HepG2 (cell line): Measurements from ENCODE around the gene CPT1B. TPM values are rescaled to one million over a fixed set of nuclear protein-coding genes. Genes with fewer than 3 reads are reported as not detected.
"Not testable (repeated sequence)": the region's sequence is repeated elsewhere in the genome, so short reads cannot be mapped to it uniquely, and the experiment has no call there.

Experiments used
- ATAC-seq: fragments of 200-7000 bp; cut with Tn5 transposase; 3 replicates; pipeline ENCODE4 v1.9.1; 2020; ENCODE audit warnings: mild to moderate bottlenecking, moderate library complexity
- BruUV-seq: library from RNA; stranded (reverse); fragments of 400-500 nt; replicated peaks from 2 replicates; lab custom pipeline; 2021; lab: Mats Ljungman, UMichigan
- CTCF ChIA-PET: fragments of 300-600 bp; formaldehyde crosslinking; extraction: SDS; loops from one replicate; lab custom pipeline; 2021; ENCODE audit warnings: low total read pairs, inconsistent platforms, low intra/inter-chr PET ratio; lab: Yijun Ruan, JAX
- POLR2A ChIA-PET: fragments of 350-600 bp; sonication (Branson Sonifier 250); formaldehyde crosslinking; loops from one replicate; lab custom pipeline; 2020; ENCODE audit warnings: antibody characterized with exemption, inconsistent platforms; lab: Yijun Ruan, JAX
- DNase-seq: peaks from one replicate; pipeline ENCODE4 v3.0.0-alpha.2; 2015; ENCODE audit warnings: low spot score
- FAIRE-seq: peaks from 3 replicates; lab custom pipeline; 2011; peaks lifted over from hg19 to GRCh38; lab: Jason Lieb, UNC
- H2AFZ ChIP-seq: one replicate; pipeline ENCODE4 v1.6.1; 2011; ENCODE audit warnings: low read length, inconsistent platforms
- H3K27ac ChIP-seq: fragments of 300-600 bp; 3 replicates; pipeline ENCODE4 v1.8.0; 2011; ENCODE audit warnings: mixed run types, mild to moderate bottlenecking, mixed read lengths, low read length, inconsistent platforms; ENCODE audit not compliant: insufficient read depth; ENCODE audit errors: extremely low read length
- H3K27me3 ChIP-seq, 2 experiments: fragments of 200-600 bp in 1 of 2; 2 replicates in 1 of 2; 3 replicates in 1 of 2; pipeline versions ENCODE4 v1.6.0 to v1.8.0; 2011; ENCODE audit warnings: low read length in 2 of 2, mild to moderate bottlenecking in 2 of 2, moderate library complexity in 2 of 2, inconsistent platforms in 1 of 2; ENCODE audit not compliant: insufficient read depth in 2 of 2, control insufficient read depth in 1 of 2
- H3K36me3 ChIP-seq, 2 experiments: fragments of 200-600 bp in 1 of 2; replicated peaks in 1 of 2; 2 replicates in 1 of 2; 3 replicates in 1 of 2; pipeline versions ENCODE4 v1.5.1 to v1.8.0; 2011; ENCODE audit warnings: low read length in 2 of 2, inconsistent platforms in 1 of 2; ENCODE audit not compliant: insufficient read depth in 2 of 2, control insufficient read depth in 1 of 2
- H3K4me1 ChIP-seq: 2 replicates; pipeline ENCODE4 v1.5.1; 2012; ENCODE audit warnings: low read length, inconsistent platforms; ENCODE audit not compliant: insufficient read depth
- H3K4me2 ChIP-seq: 2 replicates; pipeline ENCODE4 v1.6.0; 2011; ENCODE audit warnings: low read depth, low read length, inconsistent platforms
- H3K4me3 ChIP-seq, 3 experiments: fragments of 200-600 bp in 1 of 3; sonication (generic), shearing (Covaris generic) in 1 of 3; replicated peaks in 1 of 3; 2 replicates each; pipeline ENCODE4 v1.5.1; 2011 to 2016; ENCODE audit warnings: low read length in 3 of 3, inconsistent platforms in 2 of 3, low read depth in 2 of 3, mild to moderate bottlenecking in 2 of 3, control low read depth in 1 of 3, mixed read lengths in 1 of 3; ENCODE audit not compliant: insufficient read depth in 1 of 3
- H3K79me2 ChIP-seq: one replicate; pipeline ENCODE4 v1.6.1; 2011; ENCODE audit warnings: low read length, inconsistent platforms; ENCODE audit not compliant: insufficient read depth
- H3K9ac ChIP-seq: 2 replicates; pipeline ENCODE4 v1.6.0; 2011; ENCODE audit warnings: mild to moderate bottlenecking, low read depth, low read length, inconsistent platforms; ENCODE audit not compliant: insufficient read depth
- H3K9me3 ChIP-seq: 2 replicates; pipeline ENCODE4 v1.5.1; 2012; ENCODE audit warnings: mild to moderate bottlenecking, low read length
- H4K20me1 ChIP-seq: 2 replicates; pipeline ENCODE4 v1.6.0; 2011; ENCODE audit warnings: inconsistent platforms, mild to moderate bottlenecking, low read length, moderate library complexity; ENCODE audit not compliant: insufficient read depth
- BRF2 ChIP-seq: sonication (generic); formaldehyde crosslinking; IDR thresholded peaks from 2 replicates; pipeline ENCODE4 v1.8.1; 2022; ENCODE audit warnings: mild to moderate bottlenecking, missing genetic modification reagents
- GATAD2A ChIP-seq: IDR thresholded peaks from 2 replicates; pipeline ENCODE4 v1.6.1; 2016
- HOXA9 ChIP-seq: sonication (generic); formaldehyde crosslinking; IDR thresholded peaks from 2 replicates; pipeline ENCODE4 v1.8.1; 2022; ENCODE audit warnings: missing genetic modification reagents, mild to moderate bottlenecking, moderate library complexity, borderline replicate concordance
- HOXD1 ChIP-seq: sonication (generic); formaldehyde crosslinking; IDR thresholded peaks from 2 replicates; pipeline ENCODE4 v1.5.0; 2020; ENCODE audit warnings: missing genetic modification reagents
- SAFB2 ChIP-seq: sonication (generic); formaldehyde crosslinking; IDR thresholded peaks from 2 replicates; pipeline ENCODE4 v1.5.1; 2020; ENCODE audit warnings: missing genetic modification reagents, low read depth, mild to moderate bottlenecking, borderline replicate concordance
- SUZ12 ChIP-seq: fragments of 150-350 bp; IDR thresholded peaks from 2 replicates; pipeline ENCODE4 v1.6.1; 2014; ENCODE audit warnings: low read depth, low read length
- ZBTB21 ChIP-seq: sonication (generic); formaldehyde crosslinking; IDR thresholded peaks from 2 replicates; pipeline ENCODE4 v1.4.0; 2020; ENCODE audit warnings: missing genetic modification reagents
- ZNF207 ChIP-seq: fragments of 450-650 bp; IDR thresholded peaks from 2 replicates; pipeline ENCODE4 v1.6.1; 2016; ENCODE audit warnings: antibody characterized with exemption, borderline replicate concordance
- ZNF564 ChIP-seq: sonication (generic); formaldehyde crosslinking; IDR thresholded peaks from 2 replicates; pipeline ENCODE4 v1.8.1; 2023; ENCODE audit warnings: mild to moderate bottlenecking, missing genetic modification reagents
- WGBS: methylation state at CpG from one replicate; pipeline ENCODE4 v1.1.6; 2017; ENCODE audit warnings: low lambda C conversion rate; 5-methylcytosine and 5-hydroxymethylcytosine counted together
- in situ Hi-C: cut with HindIII; loops from 2 replicates; pipeline ENCODE4 v1.10.0; 2017; ENCODE audit warnings: low pct_unique_long_range_greater_than_20kb; ENCODE audit not compliant: extremely low pct_ligation_motif_present
- intact Hi-C: fragments of 100-400 bp; cut with micrococcal nuclease; formaldehyde crosslinking; loops from one replicate; pipeline ENCODE4 v1.10.0; 2022; ENCODE audit not compliant: unreplicated experiment
- polyA plus RNA-seq, 8 experiments: library from polyadenylated mRNA; depleted of rRNA in 3 of 8; stranded (reverse) in 7 of 8; unstranded in 1 of 8; fragments of >200 nt; fragmentation: Illumina TruSeq in 4 of 8; extraction: Trizol in 4 of 8; gene quantifications; 2 replicates each; pipeline versions ENCODE4 v1.2.1 to v1.2.3, GENCODE V29; 2011 to 2016; ENCODE audit warnings: low read depth in 4 of 8, missing spikeins in 1 of 8, mixed read lengths in 1 of 8; ENCODE audit not compliant: insufficient read depth in 1 of 8
- total RNA-seq, 5 experiments: library from RNA; depleted of rRNA; stranded (reverse); fragments of >200 nt; fragmentation: Illumina TruSeq; extraction: Trizol; gene quantifications; 2 replicates each; pipeline ENCODE4 v1.2.3, GENCODE V29; 2016; ENCODE audit warnings: low read depth in 1 of 5
- TF ChIP-seq, protein P1 (sequence below): sonication (generic); formaldehyde crosslinking; IDR thresholded peaks from 2 replicates; pipeline ENCODE4 v1.4.0; 2020; ENCODE audit warnings: missing genetic modification reagents, mild to moderate bottlenecking, borderline replicate concordance

The CPT1B gene
- total and polyA plus RNA-seq, 2 of the 13 experiments (the other 11 are each of a cell fraction or from before 2014, with no cell fraction given) = 9.2 to 19.5 TPM

DNA sequence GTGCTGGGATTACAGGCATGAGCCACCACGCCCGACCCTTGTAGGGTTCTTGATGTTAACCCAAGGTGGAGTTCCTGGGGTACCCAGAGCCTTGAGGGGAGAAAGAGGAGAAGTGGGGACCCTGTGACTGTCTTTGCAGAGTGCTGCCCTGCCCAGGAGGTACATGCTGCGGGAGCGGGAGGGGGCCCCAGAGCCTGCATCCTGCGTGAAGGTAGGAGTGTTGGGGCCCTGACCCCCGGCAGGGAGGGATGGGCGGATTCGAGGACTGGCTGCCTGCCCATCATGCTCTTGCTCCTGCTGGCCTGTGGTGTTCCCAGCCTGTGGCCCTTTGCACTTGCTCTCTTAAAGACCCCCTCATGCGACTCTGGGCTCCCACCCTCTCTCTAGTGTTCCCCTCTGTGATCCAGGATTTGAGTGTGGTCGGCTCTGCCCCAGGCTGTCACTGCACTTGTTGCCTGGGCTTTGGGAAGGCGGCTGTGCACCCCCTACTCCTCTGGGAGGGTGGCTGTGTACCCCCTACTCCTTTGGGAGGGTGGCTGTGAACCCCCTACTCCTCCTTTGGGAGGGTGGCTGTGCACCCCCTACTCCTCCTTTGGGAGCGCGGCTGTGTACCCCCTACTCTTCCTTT, 57.3 kb downstream of the CPT1B start (continued):
- TF ChIP-seq SAFB2 (no peak), HOXA9 (CRISPR knock-in tag) (no peak), BRF2 (CRISPR knock-in tag) (no peak), GATAD2A (CRISPR knock-in tag) (no peak), ZNF207 (no peak), HOXD1 (no peak), ZNF564 (CRISPR knock-in tag) (no peak), SUZ12 (no peak), ZBTB21 (CRISPR knock-in tag) (no peak)
- TF ChIP-seq, protein P1, sequence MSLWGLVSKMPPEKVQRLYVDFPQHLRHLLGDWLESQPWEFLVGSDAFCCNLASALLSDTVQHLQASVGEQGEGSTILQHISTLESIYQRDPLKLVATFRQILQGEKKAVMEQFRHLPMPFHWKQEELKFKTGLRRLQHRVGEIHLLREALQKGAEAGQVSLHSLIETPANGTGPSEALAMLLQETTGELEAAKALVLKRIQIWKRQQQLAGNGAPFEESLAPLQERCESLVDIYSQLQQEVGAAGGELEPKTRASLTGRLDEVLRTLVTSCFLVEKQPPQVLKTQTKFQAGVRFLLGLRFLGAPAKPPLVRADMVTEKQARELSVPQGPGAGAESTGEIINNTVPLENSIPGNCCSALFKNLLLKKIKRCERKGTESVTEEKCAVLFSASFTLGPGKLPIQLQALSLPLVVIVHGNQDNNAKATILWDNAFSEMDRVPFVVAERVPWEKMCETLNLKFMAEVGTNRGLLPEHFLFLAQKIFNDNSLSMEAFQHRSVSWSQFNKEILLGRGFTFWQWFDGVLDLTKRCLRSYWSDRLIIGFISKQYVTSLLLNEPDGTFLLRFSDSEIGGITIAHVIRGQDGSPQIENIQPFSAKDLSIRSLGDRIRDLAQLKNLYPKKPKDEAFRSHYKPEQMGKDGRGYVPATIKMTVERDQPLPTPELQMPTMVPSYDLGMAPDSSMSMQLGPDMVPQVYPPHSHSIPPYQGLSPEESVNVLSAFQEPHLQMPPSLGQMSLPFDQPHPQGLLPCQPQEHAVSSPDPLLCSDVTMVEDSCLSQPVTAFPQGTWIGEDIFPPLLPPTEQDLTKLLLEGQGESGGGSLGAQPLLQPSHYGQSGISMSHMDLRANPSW = no peak

GRCh38 chr22:50520184-50520583, 58.0 kb downstream of the CPT1B start:
- H3K27ac ChIP-seq, BruUV-seq, POLR2A ChIA-PET, intact Hi-C loops, H3K9ac ChIP-seq, H3K4me3 ChIP-seq, in situ Hi-C loops, DNase-seq, H2AFZ ChIP-seq, ATAC-seq, FAIRE-seq, H3K4me2 ChIP-seq, CTCF ChIA-PET, H3K27me3 ChIP-seq, H3K9me3 ChIP-seq: not testable (repeated sequence)
- Histone ChIP-seq H3K4me1 (peaks cover 14% of the 10 kb centered on the region), H4K20me1 (peaks cover 19% of the 10 kb centered on the region), H3K36me3 (peaks cover 21 to 62% of the 10 kb centered on the region in 2 experiments), H3K79me2 (peaks cover 18% of the 10 kb centered on the region)
- WGBS = 98% methylated on average over 8 of the region's 8 CpGs
